Epithelial cell of prostate (primary cell): ENCODE results near the gene OTX2.

Source experiments
- DNase-seq: peaks from one replicate; pipeline ENCODE4 v3.0.0-alpha.2; 2011; ENCODE audit warnings: low read depth, low spot score
- H3K27ac ChIP-seq: fragments of 450-650 bp; 2 replicates; pipeline ENCODE4 v1.5.1; 2017; ENCODE audit warnings: mild to moderate bottlenecking

The OTX2 gene

DNA sequence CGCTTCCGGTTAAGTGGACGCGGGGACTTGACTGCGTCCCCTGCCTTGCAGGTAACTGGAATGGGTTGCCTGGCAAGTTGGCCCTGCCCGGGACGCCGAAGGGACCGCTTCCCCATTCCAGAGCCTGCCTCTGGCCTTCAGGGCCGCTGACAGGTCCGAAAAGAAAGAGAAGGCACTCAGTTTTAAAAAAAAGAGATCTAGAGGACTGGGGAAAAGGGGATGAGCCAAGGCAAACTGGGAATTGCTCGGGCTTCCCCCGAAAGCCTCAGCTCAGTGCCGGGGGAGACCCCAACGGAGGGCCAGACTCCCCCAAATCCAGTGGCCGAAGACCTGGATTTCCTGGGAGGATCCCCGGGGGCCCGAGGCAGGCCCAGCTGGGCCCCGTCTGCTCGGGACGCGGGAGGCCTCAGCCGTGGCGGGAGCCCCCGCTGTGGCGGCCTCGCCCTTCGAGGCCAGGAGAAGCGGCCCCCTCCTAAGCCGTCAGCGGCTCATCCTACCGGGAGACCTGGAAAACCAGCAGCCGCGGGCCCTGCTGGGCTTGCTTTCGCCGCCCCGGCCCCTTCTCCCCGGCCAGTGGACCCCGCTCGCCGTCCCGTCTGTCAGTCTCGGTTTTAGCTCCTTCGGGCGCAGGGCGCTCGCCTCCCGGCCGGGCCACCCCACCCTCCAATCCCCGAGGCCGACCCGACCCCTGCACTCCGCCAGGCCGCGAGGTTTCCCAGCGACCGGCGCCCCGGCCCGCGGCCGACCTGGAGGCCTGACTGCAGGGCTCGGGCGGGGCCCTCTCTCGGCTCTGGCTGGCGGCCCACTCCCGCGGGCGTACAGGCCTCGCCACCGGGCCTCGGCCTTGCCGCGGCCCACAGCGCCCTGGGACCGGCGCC is 12.5 kb downstream of the OTX2 start:
- no peak overlapping the region for H3K27ac ChIP-seq
- DNase-seq = no peak

- no peak overlapping the region for H3K27ac ChIP-seq
- DNase-seq = no peak
Measured at GRCh38 chr14:56797003-56797568, 13.2 kb downstream of the OTX2 start.

DNA sequence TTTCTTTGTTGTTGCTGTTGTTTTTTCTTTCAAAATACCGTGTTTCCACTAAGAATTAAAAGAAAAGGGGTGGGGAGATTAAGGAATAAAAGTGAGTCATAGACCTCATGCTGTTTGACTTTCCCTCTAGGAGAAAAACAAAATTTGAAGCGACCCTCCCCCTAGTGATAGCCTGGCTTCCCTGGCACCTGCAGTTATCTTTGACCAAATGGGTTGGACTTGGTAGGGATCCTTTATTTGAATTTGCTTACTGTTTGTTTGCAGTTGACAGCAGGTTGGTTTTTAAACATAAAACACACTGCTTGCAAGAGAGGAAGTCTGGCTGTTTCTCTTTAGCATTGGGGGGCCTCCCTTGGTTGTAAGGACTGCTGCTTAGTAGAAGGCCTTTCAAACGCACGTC is 14.0 kb downstream of the OTX2 start:
- DNase-seq = no peak
- H3K27ac ChIP-seq = no peak overlapping the region

DNA sequence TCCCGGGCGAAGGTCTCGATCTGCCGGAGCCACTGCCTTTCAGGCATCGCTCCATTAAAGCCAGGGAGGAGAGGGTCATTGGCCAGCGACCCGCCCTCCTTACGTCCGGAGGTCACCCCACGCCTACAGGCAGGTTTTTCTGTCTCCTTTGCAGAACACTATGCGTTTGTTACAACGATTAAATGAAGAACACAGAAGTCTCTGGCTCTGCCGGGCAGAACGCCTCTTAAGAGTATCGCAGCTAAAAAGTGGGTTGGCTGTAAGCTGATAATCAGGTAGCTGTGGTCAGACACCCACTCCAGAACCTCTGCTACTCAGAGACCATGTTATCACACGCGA is 15.0 kb downstream of the OTX2 start:
- DNase-seq = no peak

DNA sequence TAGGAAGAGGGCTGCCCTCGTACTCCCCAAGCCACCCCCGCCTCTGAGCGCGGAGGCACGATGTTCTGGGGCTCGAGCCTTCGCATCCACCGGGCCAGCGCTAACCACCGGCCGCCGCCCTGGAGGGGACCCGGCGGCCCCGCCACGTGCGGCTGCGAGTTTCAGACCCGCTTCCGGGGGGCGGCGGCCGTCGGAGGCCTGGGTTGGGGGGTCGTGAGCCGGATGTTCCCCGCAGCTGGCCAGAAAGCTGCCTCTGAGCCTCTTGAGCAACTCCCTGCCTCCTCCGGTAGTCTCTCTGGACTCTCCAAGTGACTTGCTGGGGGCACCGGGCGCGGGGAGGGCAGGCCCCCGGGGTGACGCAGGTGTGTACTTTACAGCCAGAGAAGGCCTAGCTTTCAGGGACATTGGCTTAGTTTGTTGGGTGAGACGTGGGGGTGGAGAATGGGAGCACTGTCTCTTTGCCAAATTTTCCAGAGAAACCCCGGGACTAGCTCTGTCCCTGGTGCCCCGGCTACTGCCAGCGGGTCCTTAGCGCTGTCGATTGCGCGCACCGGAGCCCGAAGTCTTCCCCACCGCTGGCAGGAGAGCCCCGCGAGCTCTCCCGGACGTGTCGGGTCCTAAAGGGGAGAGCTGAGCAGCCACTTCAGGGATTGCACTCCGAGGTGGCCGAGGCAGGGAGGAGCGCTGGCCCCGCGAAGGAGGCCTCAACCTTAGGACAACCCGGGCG is 15.6 kb downstream of the OTX2 start:
- DNase-seq = no peak
- H3K27ac ChIP-seq = no peak overlapping the region

More for the DNA sequence above, 15.0 kb downstream of the OTX2 start:
- H3K27ac ChIP-seq = no peak overlapping the region

DNA sequence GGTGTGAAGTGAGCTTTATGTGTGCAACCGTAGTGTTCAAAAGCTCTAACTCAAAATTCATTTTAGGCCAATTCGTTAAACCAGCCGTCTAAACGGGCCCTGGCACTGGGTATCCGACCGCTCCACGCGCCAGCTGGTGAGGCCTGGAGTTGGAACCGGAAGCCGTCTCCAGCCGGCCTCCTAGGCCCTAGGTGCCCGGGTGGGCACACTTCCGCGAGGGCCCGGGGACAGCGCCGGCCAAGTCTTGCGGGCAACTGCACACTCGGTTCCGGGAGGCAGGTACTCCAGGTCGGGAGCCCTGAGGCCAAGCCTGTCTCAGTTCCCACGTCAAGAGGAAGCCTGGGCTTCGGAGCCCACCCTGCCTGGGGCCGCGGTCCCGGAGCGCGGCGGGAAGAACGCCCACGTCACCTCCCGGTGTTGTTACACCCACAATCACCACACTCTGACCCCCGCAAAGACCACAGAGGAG is 16.2 kb downstream of the OTX2 start:
- DNase-seq = no peak
- H3K27ac ChIP-seq = no peak overlapping the region

- DNase-seq = no peak
- H3K27ac ChIP-seq = no peak overlapping the region
Measured at GRCh38 chr14:56789955-56790354, 20.3 kb downstream of the OTX2 start.

DNA sequence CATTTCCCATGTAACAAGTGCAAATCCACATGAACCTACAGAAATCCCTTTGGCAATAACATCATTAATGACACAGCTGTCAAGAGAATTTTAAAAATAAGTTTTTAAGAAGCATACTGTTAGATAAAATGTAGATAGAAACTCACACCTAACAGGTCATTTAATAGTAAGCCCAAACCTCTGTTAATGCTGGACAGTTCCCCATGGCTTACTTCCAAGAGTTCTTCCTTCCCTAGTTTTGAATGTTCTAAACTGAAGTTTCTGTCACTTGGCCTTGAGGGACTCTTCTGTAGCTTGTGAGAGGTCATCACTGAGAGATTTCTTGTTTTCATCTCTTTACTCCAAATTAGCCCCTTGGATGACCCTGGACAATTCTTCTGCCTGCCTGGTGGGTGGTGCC is 22.7 kb downstream of the OTX2 start:
- no peak overlapping the region for H3K27ac ChIP-seq
- no peak for DNase-seq

- no peak for DNase-seq
- no peak overlapping the region for H3K27ac ChIP-seq
Measured at GRCh38 chr14:56782711-56783110, 27.6 kb downstream of the OTX2 start.

- DNase-seq = no peak
- H3K27ac ChIP-seq = no peak overlapping the region
Measured at GRCh38 chr14:56774503-56774902, 35.8 kb downstream of the OTX2 start.

DNA sequence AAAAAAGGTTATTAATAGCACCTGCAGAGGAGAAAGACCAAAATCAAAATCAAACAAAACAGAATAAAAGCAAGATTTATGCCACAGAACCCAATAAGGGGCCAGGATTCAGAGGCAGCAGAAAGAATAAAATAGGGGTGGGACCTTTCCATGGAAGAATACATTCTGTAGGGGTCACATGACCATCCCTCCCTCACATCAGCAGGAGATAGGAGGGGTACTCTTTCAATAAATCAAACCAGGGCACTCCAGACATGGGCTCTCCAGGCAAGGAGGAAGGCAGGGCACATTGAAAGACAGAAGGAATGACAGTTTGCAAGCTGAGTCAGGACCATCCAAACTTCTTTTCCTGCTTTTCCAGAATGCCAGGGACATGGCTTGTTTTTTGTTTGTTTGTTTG is 39.8 kb downstream of the OTX2 start:
- no peak for DNase-seq

DNA sequence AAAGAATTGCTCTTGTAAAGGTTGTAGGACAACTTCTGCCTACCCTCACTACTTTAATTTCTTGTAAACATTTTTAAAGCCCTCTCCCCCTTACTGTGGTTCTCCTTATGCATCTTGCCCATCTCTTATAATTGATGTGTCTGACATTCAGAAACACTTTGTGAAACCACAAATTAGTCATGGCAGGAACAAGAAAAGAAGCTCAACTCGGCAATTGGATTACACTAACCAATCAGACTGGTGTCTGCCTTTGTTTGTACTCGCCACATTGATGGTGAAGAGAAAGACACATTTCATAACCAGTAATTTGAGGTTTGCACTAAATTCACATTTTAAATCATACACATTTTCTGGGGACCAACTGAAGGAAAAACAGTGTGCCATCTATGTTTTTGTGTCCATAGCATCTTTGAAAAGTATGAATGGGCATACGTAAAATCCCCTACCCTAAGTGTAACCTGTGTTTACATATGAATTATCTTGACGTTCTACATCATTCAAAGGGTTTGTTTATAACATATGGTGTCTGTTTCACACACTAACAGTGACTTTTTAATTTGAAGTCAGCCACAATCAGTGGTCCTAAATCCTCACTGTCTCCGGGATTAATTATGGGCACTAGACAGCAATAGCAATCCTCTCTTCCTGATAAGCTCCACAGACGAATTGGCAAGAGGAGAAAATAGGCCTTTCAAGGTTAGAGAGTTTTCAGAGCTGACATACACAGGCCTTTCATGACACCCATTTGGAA is 49.9 kb downstream of the OTX2 start:
- no peak overlapping the region for H3K27ac ChIP-seq

More for the DNA sequence above, 39.8 kb downstream of the OTX2 start:
- H3K27ac ChIP-seq = no peak overlapping the region

DNA sequence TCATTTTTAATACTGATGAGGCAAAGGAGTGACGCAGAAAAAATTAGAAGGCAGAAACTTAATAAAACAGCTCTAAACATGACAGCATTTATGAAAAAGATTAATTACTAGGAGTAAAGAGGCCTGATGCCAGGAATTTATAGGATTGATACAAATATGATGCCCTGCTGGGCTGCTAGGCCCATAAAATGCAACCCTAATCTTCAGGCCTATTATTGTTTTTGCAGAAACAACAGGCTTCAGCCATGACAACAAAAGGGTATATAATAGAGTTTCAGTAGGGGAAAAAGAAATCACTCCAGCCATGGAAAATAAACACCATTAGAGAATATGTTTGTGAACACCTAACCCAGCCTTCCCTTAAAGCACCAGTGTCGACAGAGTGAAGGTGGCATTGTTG is 50.6 kb downstream of the OTX2 start:
- no peak overlapping the region for H3K27ac ChIP-seq
- no peak for DNase-seq

More for the DNA sequence above, 49.9 kb downstream of the OTX2 start:
- DNase-seq = no peak

GRCh38 chr14:56759094-56759493 is 51.2 kb downstream of the OTX2 start:
- H3K27ac ChIP-seq = no peak overlapping the region
- no peak for DNase-seq

- no peak overlapping the region for H3K27ac ChIP-seq
- no peak for DNase-seq
Measured at GRCh38 chr14:56754921-56755320, 55.4 kb downstream of the OTX2 start.

DNA sequence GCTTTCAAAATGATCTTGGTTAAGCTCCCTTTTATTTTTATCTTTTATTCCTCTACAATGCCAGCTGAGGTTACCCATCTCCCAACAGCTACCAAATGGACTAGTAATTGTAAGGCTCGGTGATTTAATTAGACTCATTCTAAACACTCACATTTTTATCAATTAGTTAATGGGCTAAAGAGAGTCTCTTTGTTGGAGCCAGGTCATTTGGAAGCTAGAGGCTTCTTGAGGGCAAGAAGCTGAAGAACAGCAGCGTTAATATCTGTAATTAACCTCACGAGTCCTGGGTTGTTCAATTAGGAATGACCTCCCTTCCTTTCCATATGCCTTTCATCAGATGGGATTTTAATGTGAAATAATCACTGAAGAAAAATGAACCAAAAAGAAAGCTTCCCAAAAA is 56.9 kb downstream of the OTX2 start:
- DNase-seq = no peak
- no peak overlapping the region for H3K27ac ChIP-seq

DNA sequence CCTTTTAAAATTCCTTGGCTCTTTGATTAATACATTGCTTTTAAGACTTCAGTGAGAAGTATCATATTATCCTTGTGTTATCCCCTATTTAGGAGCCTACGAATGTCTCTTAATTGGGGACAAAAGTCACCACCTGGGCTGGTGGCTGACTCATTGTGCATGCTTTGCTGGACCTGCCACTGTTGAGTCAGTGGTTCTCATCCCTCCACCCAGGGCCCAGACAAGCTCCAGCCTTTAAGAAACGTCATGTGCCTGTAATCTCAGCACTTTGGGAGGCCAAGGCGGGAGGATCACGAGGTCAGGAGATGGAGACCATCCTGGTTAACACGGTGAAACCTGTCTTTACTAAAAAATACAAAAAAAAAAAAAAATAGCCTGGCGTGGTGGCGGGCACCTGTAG is 57.9 kb downstream of the OTX2 start:
- DNase-seq = no peak
- no peak overlapping the region for H3K27ac ChIP-seq

GRCh38 chr14:56751471-56751870 is 58.8 kb downstream of the OTX2 start:
- no peak for DNase-seq
- no peak overlapping the region for H3K27ac ChIP-seq
